Activated T-cell treated with anti-CD3 and anti-CD28 coated beads for 48 hours (primary cell): ENCODE data around the gene TMEM63A.
"Not testable (repeated sequence)": the region's sequence is repeated elsewhere in the genome, so short reads cannot be mapped to it uniquely, and the experiment has no call there.

ENCODE experiments used
- DNase-seq: peaks from one replicate; pipeline ENCODE4 v3.0.0-alpha.2; 2020; ENCODE audit warnings: low read depth

The TMEM63A gene

DNA sequence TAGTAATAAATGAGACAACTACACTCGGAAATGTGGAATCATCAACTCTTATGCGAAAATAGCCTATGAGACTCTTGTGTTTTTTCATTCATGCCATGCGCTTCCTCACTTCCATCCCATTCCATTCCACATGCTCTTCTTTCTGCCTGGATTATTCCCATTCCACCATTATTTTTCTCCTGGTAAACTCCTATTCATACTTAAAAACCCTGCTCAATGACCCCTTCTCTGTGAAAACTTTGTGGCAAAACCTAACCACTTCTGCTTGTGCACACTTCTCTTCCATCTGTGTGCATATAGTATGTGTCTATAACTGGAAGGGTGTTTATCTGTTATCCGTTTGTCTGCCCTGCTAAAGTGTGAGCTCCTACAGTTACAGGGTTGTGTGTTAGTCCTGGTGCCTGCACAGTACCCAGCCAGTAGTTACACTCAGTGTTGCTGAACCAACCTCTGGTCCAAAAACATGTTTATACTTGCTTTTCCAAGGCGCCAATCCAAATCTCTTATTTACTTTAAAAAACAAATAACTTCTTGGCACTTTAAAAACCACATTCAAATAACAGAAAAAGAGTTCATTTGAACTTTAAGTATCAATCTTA, 61.6 kb downstream of the TMEM63A start:
- no peak for DNase-seq

GRCh38 chr1:225819346-225820192, 62.6 kb downstream of the TMEM63A start:
- no peak for DNase-seq

GRCh38 chr1:225818229-225818628, 64.0 kb downstream of the TMEM63A start:
- no peak for DNase-seq

GRCh38 chr1:225817611-225818061, 64.5 kb downstream of the TMEM63A start:
- no peak for DNase-seq

- DNase-seq, result no peak
These were observed 65.3 kb downstream of the TMEM63A start for GRCh38 chr1:225816643-225817538.

- DNase-seq, result no peak
These were observed 66.5 kb downstream of the TMEM63A start for GRCh38 chr1:225815526-225816178.

- not testable (repeated sequence) for DNase-seq
These were observed 67.1 kb downstream of the TMEM63A start for GRCh38 chr1:225815090-225815489.

DNA sequence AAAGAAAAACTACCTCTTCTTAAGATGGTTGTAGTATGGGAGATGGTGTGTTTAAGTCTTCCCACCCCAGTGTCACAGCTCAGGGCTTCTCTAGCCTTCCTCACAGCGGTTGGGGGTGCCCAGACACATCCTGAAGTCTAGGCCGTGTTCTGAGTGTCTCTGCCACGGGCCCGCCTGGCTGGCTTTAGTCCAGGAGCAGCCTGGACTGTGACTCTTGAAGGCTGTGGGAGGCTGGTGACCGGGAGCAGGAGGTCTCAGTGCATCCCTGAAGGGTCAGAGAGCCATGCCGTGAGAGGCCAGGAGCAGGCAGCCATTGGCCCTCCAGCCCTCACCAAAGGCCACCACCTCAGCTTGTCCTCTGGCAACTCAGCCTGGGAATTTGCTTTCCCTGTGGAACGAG, 67.8 kb downstream of the TMEM63A start:
- no peak for DNase-seq

DNA sequence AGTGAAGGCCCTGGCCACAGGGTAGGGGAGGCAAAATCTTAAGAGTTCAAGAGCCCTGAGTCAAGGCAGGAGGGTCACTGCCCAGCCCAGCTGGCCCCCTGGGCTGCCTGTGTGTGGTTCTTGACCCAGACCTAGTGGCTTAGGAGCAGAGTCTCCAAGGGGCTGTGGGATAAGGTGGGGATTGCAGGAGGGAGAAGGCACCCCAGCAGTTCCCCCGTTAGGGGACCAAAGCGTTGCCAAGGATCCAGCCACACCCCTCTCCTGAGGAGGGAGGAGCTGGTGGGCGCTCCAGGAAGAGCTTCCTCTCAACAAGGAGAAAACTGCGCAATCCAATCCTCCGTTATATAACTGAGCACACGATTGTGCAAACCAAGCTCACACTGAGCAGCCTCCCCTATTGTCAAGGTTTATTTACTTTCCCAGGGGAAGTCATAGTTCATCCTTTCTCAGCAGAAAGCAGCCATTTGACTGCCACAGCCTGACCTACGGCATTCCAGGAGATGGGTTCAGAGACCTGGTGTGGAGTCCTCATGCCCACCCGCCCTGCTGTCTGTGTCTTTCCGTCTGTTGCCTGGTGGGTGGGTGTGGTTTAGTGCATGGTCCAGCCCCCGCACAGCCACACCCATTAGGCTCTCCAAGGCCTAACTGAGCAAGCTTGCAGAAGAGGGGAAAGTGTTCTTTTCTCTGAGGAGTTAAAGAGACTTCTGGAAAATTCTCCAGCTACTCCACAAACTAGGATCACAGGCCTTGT, 68.8 kb downstream of the TMEM63A start:
- no peak for DNase-seq

GRCh38 chr1:225812488-225813213, 69.5 kb downstream of the TMEM63A start:
- DNase-seq, result no peak

GRCh38 chr1:225811622-225812487, 70.3 kb downstream of the TMEM63A start:
- no peak for DNase-seq

GRCh38 chr1:225810579-225811538, 71.3 kb downstream of the TMEM63A start:
- DNase-seq, result not testable (repeated sequence)

DNA sequence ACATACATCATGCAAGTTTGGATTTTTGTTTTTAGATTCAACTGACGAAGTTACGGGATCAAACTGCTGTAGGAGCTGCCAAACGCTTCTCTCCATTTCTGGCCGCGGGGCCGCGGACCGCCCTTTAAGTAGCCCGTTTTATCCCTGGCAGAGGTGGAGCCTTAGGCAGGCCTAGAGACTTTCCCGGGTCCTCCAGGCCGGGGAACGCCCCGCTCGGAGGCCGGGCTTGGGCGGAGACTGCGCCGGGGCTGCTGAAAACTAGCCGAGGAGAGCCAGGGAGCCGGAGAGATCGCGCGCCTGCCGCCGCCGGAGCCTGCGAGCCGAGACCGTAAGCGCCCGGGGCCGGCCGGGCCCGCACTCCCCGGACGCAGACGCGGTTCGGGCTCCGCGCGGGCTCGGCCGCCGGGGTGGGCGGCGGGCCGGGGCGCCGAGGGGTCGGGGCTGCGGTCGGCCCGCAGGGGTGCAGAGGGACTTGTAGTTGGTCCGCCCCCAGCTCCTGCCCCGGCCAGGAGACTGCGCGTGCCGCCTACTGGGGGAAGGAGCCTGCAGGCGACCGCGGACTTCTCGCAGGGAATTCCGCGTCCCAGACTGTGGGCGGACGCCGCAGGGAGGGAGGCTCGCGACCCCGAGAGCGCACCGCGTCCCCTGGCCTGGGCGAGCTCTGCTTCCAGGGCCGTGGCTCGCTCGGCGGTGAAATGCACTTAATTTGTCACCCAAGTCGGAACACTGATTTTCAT, 72.2 kb downstream of the TMEM63A start, which contains the start of gene EPHX1:
TSS of gene EPHX1 (plus strand) at position 283 of the 737 bp plus-strand sequence. CDS start 18,606 bp downstream, outside the sequence.
- peak; percentile 78 for DNase-seq

- no peak for DNase-seq
These were observed 74.0 kb downstream of the TMEM63A start for GRCh38 chr1:225808136-225808535.

DNA sequence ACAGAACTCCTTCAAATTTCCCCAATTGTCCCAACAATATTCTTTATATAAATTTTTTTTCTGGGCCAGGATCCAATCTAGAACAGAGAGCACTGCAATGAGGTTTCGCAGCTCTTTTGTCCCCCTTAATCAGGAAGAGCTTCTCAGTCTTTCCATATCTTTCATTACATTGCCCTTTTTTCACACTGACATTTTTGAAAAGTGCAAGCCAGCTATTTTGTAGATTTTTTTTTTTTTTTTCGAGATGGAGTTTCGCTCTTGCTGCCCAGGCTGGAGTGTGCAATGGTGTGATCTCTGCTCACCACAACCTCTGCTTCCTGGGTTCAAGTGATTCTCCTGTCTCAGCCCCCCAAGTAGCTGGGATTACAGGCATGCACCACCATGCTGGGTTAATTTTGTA, 75.4 kb downstream of the TMEM63A start:
- DNase-seq, result not testable (repeated sequence)

DNA sequence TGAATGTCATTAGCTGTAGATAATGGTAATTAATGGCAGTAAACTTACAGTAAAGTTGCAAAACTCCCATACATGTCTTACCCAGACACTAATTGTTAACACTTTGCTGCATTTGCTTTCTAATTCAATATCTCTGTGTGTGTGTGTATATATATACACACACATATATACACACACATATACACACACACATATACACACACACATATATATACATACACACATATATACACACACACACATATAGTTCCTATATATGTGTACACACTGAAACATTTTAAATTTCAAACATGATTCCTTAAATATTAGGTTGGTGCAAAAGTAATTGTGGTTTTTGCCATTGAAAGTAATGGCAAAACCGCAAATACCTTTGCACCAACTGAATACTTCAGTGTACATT, 75.9 kb downstream of the TMEM63A start:
- no peak for DNase-seq

- not testable (repeated sequence) for DNase-seq
These were observed 81.0 kb downstream of the TMEM63A start for GRCh38 chr1:225801146-225801545.
